ENCODE data around the gene SLAMF8. TPM values are rescaled to one million over a fixed set of nuclear protein-coding genes. Genes with fewer than 3 reads are reported as not detected.

Gene SLAMF8
- total and polyA plus RNA-seq, 2 donors (not counting 1 experiment from before 2014, with no cell fraction given): 0.54 TPM; not detected in 1

- no peaks in the 10 kb centered on the region for H3K9me3 ChIP-seq (ENCODE audit: control extremely low read depth in 1 of 3, control insufficient read depth in 2 of 3, insufficient read depth in 1 of 3, low read length in 2 of 3)
- H3K4me2 ChIP-seq (replicated peaks; ENCODE audit: low read depth, low read length, poor library complexity, severe bottlenecking): no peak overlapping the region
- ATAC-seq (ENCODE audit: low read depth) (no peak), DNase-seq (no peak)
- H4K20me1 ChIP-seq (ENCODE audit: control insufficient read depth, insufficient read depth, low read length, poor library complexity, severe bottlenecking): no peaks in the 10 kb centered on the region
- H3K9ac ChIP-seq (ENCODE audit: low read length): no peak overlapping the region
- H2AFZ ChIP-seq (ENCODE audit: insufficient read depth, low read depth, low read length, poor library complexity, severe bottlenecking): no peak overlapping the region
- H3K36me3 ChIP-seq (replicated peaks in 1 of 2; ENCODE audit: control extremely low read depth in 1 of 2, control insufficient read depth in 1 of 2, extremely low read depth in 1 of 2, insufficient read depth in 2 of 2, low read length in 1 of 2): no peaks in the 10 kb centered on the region
- H3K4me1 ChIP-seq (ENCODE audit: control insufficient read depth in 2 of 2, insufficient read depth in 2 of 2, low read length in 2 of 2): peaks cover 1 to 2% of the 10 kb centered on the region in 2 donors
- intact Hi-C loops (cut with micrococcal nuclease): no loop called here
- ChIA-PET POLR2A (no interaction called here), CTCF (no interaction called here)
- peaks cover 0 to 4% (median 0%) of the 10 kb centered on the region in 4 experiments for H3K27me3 ChIP-seq (replicated peaks in 1 of 4; ENCODE audit: control extremely low read depth in 1 of 4, control insufficient read depth in 3 of 4, insufficient read depth in 4 of 4, low read length in 3 of 4)
- peaks cover 10% of the 10 kb centered on the region for H3K27me3 Mint-ChIP-seq
- no peak overlapping the region for H3K27ac Mint-ChIP-seq
- H3K9me3 Mint-ChIP-seq (ENCODE audit: insufficient read depth): no peaks in the 10 kb centered on the region
- H3K27ac ChIP-seq (ENCODE audit: low read length in 2 of 2): no peak overlapping the region
- TF ChIP-seq EZH2 (IDR thresholded peaks at IDR 0.05; ENCODE audit: borderline replicate concordance, insufficient read depth, low read depth, low read length, poor library complexity, severe bottlenecking) (no peak), CTCF (IDR thresholded peaks at IDR 0.05) (no peak)
- 88% methylated on average over 1 of the region's 3 CpGs for WGBS (ENCODE audit: insufficient coverage)
- no peak overlapping the region for H3K4me3 ChIP-seq (ENCODE audit: control extremely low read depth in 1 of 5, extremely low read depth in 1 of 5, insufficient read depth in 1 of 5, low read depth in 2 of 5, low read length in 4 of 5)
- H3K79me2 ChIP-seq (ENCODE audit: control insufficient read depth, insufficient read depth, low read length): no peaks in the 10 kb centered on the region
- H3K4me1 Mint-ChIP-seq: peaks cover 1% of the 10 kb centered on the region
- no peak overlapping the region for H3K4me3 Mint-ChIP-seq
Measured at GRCh38 chr1:159786465-159786864, 40.2 kb upstream of the SLAMF8 start.

GRCh38 chr1:159786966-159787365 is 39.7 kb upstream of the SLAMF8 start:
- no peak overlapping the region for H3K4me3 ChIP-seq (ENCODE audit: control extremely low read depth in 1 of 5, extremely low read depth in 1 of 5, insufficient read depth in 1 of 5, low read depth in 2 of 5, low read length in 4 of 5)
- Mint-ChIP-seq H3K27me3 (peaks cover 10% of the 10 kb centered on the region), H3K4me3 (no peak overlapping the region), H3K4me1 (no peaks in the 10 kb centered on the region), H3K27ac (no peak overlapping the region), H3K9me3 (ENCODE audit: insufficient read depth) (no peaks in the 10 kb centered on the region)
- H3K4me2 ChIP-seq (replicated peaks; ENCODE audit: low read depth, low read length, poor library complexity, severe bottlenecking): no peak overlapping the region
- TF ChIP-seq CTCF (IDR thresholded peaks at IDR 0.05): no peak
- no peak for TF ChIP-seq EZH2 (IDR thresholded peaks at IDR 0.05; ENCODE audit: borderline replicate concordance, insufficient read depth, low read depth, low read length, poor library complexity, severe bottlenecking)
- H2AFZ ChIP-seq (ENCODE audit: insufficient read depth, low read depth, low read length, poor library complexity, severe bottlenecking): no peak overlapping the region
- H3K9ac ChIP-seq (ENCODE audit: low read length): no peak overlapping the region
- no peak overlapping the region for H3K27ac ChIP-seq (ENCODE audit: low read length in 2 of 2)
- no peaks in the 10 kb centered on the region for H4K20me1 ChIP-seq (ENCODE audit: control insufficient read depth, insufficient read depth, low read length, poor library complexity, severe bottlenecking)
- ATAC-seq (ENCODE audit: low read depth): no peak
- H3K4me1 ChIP-seq (ENCODE audit: control insufficient read depth in 2 of 2, insufficient read depth in 2 of 2, low read length in 2 of 2): no peaks in the 10 kb centered on the region
- H3K27me3 ChIP-seq (replicated peaks in 1 of 4; ENCODE audit: control extremely low read depth in 1 of 4, control insufficient read depth in 3 of 4, insufficient read depth in 4 of 4, low read length in 3 of 4): peaks cover 0 to 4% (median under 1%) of the 10 kb centered on the region in 4 experiments
- no peak for DNase-seq
- H3K9me3 ChIP-seq (ENCODE audit: control extremely low read depth in 1 of 3, control insufficient read depth in 2 of 3, insufficient read depth in 1 of 3, low read length in 2 of 3): no peaks in the 10 kb centered on the region
- intact Hi-C loops (cut with micrococcal nuclease): no loop called here
- H3K36me3 ChIP-seq (replicated peaks in 1 of 2; ENCODE audit: control extremely low read depth in 1 of 2, control insufficient read depth in 1 of 2, extremely low read depth in 1 of 2, insufficient read depth in 2 of 2, low read length in 1 of 2): no peaks in the 10 kb centered on the region
- 78% methylated on average over 3 of the region's 3 CpGs for WGBS (ENCODE audit: insufficient coverage)
- POLR2A ChIA-PET: no interaction called here
- CTCF ChIA-PET: interaction anchor here (1.6 kb wide), 1 partner anchor 104 kb away, joined by 4 read pairs; no protein-coding TSS in a partner anchor
- no peaks in the 10 kb centered on the region for H3K79me2 ChIP-seq (ENCODE audit: control insufficient read depth, insufficient read depth, low read length)
